Kidney epithelial cell (primary cell): Measurements from ENCODE around the gene POLR2B. TPM values are rescaled to one million over a fixed set of nuclear protein-coding genes. Genes with fewer than 3 reads are reported as not detected.
A peak's percentile ranks its signal among the peaks of the same experiment; 100 is the strongest.

Experiments used
- DNase-seq: peaks from one replicate; pipeline ENCODE4 v3.0.0-alpha.2; 2010; ENCODE audit warnings: low read depth
- H3K27me3 ChIP-seq: 2 replicates; pipeline ENCODE4 v1.6.0; 2011; ENCODE audit warnings: low read length; ENCODE audit not compliant: control insufficient read depth, insufficient read depth
- H3K36me3 ChIP-seq: 2 replicates; pipeline ENCODE4 v1.5.1; 2011; ENCODE audit warnings: low read length; ENCODE audit not compliant: control insufficient read depth, insufficient read depth
- H3K4me3 ChIP-seq: 2 replicates; pipeline ENCODE4 v1.5.1; 2011; ENCODE audit warnings: low read depth, mild to moderate bottlenecking, control low read depth, low read length
- CTCF ChIP-seq: IDR thresholded peaks from 2 replicates; pipeline ENCODE4 v1.5.1; 2011; ENCODE audit warnings: mild to moderate bottlenecking, moderate library complexity, low read length, control low read depth, inconsistent platforms; ENCODE audit not compliant: insufficient read depth, poor library complexity, severe bottlenecking
- total RNA-seq: library from RNA; depleted of rRNA; stranded (reverse); fragments of >200 nt; gene quantifications from 2 replicates; pipeline ENCODE4 v1.2.3, GENCODE V29; 2015

POLR2B gene
- total RNA-seq, 1 donor from 2014 or later: 124 TPM

GRCh38 chr4:56940971-56941370 lies 37.7 kb upstream of the POLR2B start:
- DNase-seq: no peak
- no peaks in the 10 kb centered on the region for H3K36me3 ChIP-seq
- no peaks in the 10 kb centered on the region for H3K27me3 ChIP-seq
- TF ChIP-seq CTCF: no peak
- no peak overlapping the region for H3K4me3 ChIP-seq

GRCh38 chr4:56941403-56941802 lies 37.3 kb upstream of the POLR2B start:
- H3K27me3 ChIP-seq: no peaks in the 10 kb centered on the region
- DNase-seq: no peak
- no peak for TF ChIP-seq CTCF
- no peak overlapping the region for H3K4me3 ChIP-seq
- H3K36me3 ChIP-seq: no peaks in the 10 kb centered on the region

- H3K27me3 ChIP-seq: no peaks in the 10 kb centered on the region
- H3K36me3 ChIP-seq: no peaks in the 10 kb centered on the region
- no peak overlapping the region for H3K4me3 ChIP-seq
- DNase-seq: no peak
- no peak for TF ChIP-seq CTCF
Measured at GRCh38 chr4:56953680-56954520, 24.8 kb upstream of the POLR2B start.

- Histone ChIP-seq H3K4me3 (no peak overlapping the region), H3K36me3 (no peaks in the 10 kb centered on the region), H3K27me3 (no peaks in the 10 kb centered on the region)
- TF ChIP-seq CTCF: no peak
- DNase-seq: peak; percentile 87
Measured at GRCh38 chr4:56958111-56958517, 20.6 kb upstream of the POLR2B start.

- Histone ChIP-seq H3K4me3 (no peak overlapping the region), H3K27me3 (no peaks in the 10 kb centered on the region), H3K36me3 (no peaks in the 10 kb centered on the region)
- DNase-seq: no peak
- no peak for TF ChIP-seq CTCF
Measured at GRCh38 chr4:56959100-56959499, 19.6 kb upstream of the POLR2B start.

- Histone ChIP-seq H3K36me3 (no peaks in the 10 kb centered on the region), H3K4me3 (no peak overlapping the region), H3K27me3 (no peaks in the 10 kb centered on the region)
- no peak for DNase-seq
- TF ChIP-seq CTCF: no peak
Measured at GRCh38 chr4:56961107-56961500, 17.6 kb upstream of the POLR2B start.
